HG02623 (cell line): ENCODE results near the gene SS18L1.
"Not testable (repeated sequence)": the region's sequence is repeated elsewhere in the genome, so short reads cannot be mapped to it uniquely, and the experiment has no call there.

Experiments
- ATAC-seq: cut with Tn5 transposase; IDR thresholded peaks from one replicate; pipeline ENCODE4 v1.9.1; 2021; ENCODE audit warnings: moderate library complexity; ENCODE audit not compliant: unreplicated experiment

Gene SS18L1, protein sequence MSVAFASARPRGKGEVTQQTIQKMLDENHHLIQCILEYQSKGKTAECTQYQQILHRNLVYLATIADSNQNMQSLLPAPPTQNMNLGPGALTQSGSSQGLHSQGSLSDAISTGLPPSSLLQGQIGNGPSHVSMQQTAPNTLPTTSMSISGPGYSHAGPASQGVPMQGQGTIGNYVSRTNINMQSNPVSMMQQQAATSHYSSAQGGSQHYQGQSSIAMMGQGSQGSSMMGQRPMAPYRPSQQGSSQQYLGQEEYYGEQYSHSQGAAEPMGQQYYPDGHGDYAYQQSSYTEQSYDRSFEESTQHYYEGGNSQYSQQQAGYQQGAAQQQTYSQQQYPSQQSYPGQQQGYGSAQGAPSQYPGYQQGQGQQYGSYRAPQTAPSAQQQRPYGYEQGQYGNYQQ

DNA sequence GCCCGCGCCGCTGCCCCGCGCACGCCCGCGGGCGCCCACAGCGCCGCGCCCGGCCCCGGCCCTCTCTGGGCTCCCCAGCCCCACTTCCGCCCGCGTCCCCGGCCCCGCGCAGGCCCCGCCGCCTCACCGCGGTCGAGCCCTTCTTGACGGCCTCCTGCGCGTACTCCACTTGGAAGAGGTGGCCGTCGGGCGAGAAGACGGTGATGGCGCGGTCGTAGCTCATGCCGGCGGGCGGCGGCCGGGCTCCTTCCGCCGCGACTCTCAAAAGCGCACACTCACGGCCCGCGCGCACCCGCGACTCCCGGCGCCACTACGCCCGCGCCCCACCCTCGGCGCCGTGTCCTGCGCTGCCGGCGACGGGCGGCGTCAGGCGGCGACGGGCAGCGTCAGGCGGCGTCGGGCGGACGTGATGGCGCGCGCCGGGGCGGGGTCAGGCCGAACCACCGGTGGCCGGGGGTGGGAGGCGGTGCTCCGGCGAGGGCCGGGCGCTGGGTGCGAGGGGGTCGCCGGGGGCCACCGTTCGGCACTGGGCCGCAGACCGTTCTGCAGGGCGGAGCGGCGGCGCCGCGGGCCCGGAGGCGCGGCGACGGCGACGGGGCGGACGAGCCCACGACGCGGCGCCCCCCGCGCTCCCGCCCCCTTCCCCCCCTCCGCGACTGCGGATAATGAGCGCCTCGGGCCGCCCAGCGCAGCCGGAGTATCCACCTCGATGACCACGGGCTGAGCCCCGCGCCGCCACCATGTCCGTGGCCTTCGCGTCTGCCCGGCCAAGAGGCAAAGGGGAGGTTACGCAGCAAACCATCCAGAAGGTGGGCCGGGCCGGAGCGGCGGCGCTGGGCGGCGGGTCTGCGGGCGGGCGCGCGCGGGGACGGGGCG, at the start of gene SS18L1, which contains the start of gene PSMA7:
TSS of gene SS18L1 (plus strand) at position 689 of the 876 bp plus-strand sequence. CDS start at position 741, 52 bp downstream.
TSS of gene PSMA7 (minus strand) at position 314 of the 876 bp plus-strand sequence. CDS start at position 223, 91 bp downstream.
- ATAC-seq: peak; percentile 68

DNA sequence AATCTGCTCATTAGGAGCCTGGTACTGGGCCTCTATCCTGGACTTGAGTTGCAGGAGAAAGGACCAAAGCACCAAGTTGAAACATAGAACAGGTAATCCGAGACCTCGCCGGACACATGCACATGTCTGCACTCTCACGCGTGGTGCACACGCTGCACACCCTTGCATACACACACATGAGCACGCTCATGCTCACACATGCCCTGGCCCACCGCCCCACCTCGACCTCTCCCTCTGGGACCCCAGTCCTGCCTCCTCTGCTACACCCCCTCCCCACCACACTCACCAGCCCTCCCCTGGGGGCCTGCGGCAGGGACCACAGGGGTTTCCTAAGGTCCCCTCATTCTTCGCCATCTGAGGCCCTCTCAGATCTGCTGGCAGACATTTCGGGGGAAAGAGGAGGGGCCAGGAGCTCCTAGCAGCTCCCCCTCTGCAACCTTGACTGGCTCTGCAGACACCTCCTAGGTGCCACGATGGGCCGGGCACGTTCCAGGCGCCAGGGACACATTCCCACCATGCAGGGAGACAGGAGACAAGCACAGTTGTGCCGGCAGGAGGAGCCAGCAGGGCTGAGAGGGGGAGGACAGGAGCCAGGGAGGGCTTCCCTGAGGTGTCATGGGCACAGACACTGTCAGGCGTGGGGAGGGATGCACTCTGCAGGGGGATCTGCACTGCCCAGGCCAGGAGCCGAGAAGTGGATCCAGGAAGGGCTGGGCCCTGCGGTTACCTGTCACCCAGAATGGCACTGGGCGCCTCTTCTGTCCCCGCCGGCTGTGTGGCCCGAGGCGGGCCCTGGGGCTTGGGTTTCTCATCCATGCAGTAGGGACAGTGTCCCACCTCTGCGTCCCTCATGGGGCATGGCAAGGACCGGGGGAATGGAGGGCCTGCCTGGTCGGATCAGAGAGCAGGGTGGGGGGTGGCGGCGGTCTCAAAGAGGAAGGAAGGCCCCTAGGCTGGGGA, 46.9 kb upstream of the SS18L1 start:
- ATAC-seq: no peak

DNA sequence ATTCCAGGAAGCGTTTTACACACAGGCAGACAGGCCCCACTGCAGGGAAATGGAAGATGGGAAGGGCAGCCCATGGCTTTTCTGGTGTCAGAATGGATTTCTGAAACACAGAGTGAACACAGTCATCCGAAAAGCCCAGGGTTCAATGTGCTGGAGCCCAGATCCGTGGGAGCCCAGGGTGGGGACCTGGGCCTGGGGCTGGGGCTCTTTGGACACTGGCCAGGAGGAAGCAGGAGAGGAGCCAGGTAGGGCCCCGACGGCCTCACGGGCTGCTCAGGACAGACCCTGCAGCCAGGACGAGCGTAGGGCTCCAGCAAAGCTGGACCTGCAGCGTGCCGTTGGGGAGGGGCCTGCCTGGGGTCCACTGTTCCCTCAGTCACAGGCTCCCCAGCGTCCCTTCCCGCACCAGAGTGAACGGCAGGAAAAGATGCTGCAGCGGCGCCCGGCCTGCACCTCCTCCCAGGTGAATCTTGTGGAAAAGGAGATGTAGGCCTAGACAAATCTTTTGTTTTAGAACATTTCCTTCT, 45.6 kb upstream of the SS18L1 start:
- ATAC-seq: no peak

GRCh38 chr20:62101078-62101477, 42.5 kb upstream of the SS18L1 start:
- ATAC-seq: no peak

DNA sequence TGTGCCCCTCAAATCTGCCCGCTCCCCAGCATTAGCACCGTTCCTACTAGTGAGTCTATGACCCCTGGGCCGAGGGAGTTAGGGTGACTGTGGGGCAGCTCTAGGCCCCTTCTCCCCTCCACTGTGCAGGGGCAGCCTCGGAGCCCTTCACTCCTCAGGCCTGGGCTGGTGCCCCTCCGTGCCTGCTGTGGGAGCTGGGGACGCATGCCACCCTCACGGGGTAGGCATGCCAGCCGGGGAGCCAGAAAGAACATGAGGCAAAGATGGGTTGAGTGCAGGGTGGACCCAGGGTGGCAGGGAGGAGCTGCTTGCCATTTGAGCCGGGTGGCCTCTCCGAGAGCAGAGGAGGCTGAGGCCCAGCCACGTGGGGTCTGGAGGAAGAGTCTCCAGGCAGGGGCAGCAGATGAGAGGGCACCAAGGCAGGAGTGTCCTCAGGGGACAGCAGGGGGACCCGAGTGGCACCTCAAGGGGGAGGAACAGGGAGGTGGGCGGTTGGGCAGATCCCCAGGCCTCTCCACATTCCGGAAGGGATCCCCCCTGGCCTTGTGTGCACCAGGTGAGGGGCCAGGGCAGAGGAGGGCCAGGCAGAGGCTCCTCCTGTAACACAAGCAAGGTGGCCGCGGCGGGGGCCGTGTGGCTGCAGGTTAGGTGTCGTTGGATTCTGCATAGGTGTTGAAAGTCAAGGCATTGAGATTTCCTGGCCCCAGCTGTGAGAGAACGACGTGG, 39.9 kb upstream of the SS18L1 start:
- no peak for ATAC-seq

DNA sequence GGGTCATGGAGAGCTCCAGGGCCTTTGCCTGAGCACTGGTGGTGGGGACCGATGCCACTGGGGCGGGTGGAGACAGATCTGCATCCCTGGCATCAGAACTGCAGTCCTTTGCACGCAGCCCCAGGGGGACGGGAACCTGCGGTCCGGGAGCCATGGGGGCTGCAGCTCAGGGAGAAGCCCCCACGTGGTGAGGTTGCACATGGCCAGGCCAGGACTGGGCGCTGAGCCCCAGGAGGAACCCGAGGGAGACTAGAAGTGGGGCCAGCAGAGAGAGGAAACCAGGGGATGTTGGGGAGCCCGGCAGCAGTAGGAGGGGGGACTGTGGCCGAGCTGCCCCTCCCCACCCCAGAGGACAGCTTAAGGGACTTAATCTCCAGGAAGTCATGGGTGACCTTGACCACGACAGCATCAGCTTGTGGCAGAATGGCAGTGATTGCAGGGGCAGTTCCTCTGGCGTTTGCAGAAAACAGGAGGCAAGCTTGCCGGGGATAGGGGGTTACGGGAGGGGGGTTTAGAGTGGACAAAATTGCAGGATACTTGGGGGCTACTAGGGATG, 39.3 kb upstream of the SS18L1 start:
- ATAC-seq: no peak

DNA sequence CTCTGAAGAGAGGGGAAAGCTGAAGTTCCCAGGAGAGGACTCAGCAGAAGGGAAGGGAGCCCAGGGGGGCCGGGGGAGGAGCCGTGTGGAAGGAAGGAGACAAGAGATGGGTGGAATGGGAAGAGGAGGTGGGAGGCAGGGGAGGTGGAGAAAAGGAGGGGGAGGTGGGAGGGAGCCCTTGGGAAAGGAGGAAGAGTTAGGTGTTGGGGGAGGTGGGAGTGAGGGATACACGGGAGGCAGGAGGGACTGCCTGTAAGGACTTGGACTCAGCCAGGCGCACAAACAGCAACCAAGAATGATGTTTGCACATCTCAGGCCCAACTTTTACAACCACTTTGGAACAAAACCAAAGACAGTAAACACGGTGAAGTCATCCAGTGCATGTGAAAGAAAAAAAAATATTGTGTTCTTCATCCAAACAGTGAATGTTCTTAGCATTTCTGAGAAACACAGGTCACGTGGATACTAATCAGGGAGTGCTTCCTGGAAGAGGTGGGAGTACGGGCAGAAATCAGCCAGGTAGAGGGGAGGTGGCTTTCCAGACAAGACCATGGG, 38.7 kb upstream of the SS18L1 start:
- no peak for ATAC-seq

- no peak for ATAC-seq
Measured at GRCh38 chr20:62105592-62105991, 38.0 kb upstream of the SS18L1 start.

DNA sequence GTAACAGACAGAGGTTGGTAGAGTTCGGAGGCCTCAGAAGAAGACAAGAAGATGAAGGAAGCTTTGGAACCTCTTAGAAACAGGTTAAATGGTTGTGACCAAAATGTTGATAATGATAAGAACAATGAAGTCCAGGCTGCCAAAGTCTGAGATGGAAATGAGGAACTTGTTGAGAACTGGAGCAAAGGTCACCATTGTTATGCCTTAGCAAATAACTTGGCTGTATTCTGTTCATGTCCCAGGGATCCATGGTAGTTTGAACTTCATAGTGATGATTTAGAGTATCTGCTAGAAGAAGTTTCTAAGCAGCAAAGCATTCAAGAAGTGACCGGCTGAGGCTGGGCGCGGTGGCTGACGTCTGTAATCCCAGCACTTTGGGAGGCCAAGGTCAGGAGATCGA, 32.4 kb upstream of the SS18L1 start:
- no peak for ATAC-seq

- no peak for ATAC-seq
Measured at GRCh38 chr20:62112368-62112767, 31.2 kb upstream of the SS18L1 start.

DNA sequence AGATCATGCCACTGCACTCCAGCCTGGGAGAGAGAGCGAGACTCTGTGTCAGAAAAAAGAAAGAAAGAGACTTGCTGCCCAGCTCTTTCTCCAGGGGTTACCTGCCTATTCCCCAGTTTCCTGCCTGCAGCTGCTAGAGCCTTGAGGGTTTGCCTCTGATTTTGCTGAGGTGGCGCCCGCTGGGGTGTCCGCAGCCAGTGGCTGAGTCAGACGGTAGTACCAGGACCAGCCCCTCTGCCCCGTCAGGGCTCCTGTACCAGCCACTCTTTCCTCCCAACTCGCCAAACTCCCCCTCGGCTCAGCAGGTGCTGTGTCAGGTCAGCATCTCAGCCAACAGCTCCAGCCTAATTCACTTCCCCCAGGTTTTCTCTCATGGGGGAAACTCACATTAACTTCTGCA, 28.7 kb upstream of the SS18L1 start:
- ATAC-seq: no peak

DNA sequence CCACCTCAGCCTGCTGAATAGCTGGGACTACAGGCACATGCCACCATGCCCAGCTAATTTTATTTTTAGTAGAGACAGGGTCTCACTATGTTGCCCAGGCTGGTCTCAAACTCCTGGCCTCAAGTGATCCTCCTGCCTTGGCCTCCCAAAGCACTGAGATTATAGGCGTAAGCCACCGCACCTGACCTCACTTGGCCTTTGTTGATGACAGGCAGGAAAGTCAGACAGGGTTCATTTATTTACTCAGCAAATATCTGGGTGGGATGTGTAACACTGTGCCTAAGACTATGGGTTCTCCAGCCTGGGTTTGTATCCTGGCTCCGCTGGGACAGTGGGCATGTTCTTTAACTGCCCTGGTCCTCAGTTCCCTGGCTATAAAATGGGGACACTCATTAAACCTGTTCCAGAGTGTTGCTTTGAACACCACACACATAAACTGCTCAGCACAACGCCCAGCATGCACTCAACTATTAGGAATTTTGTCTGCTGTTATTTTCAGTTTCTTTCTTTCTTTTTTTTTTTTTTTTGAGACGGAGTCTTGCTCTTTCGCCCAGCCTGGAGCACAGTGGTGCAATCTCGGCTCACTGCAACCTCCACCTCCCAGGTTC, 27.7 kb upstream of the SS18L1 start:
- ATAC-seq: not testable (repeated sequence)

GRCh38 chr20:62116558-62117361, 26.8 kb upstream of the SS18L1 start:
- ATAC-seq: no peak

- ATAC-seq: no peak
Measured at GRCh38 chr20:62117362-62117646, 26.3 kb upstream of the SS18L1 start.

- ATAC-seq: no peak
Measured at GRCh38 chr20:62117658-62118057, 25.9 kb upstream of the SS18L1 start.

- ATAC-seq: no peak
Measured at GRCh38 chr20:62118113-62119043, 25.2 kb upstream of the SS18L1 start.

DNA sequence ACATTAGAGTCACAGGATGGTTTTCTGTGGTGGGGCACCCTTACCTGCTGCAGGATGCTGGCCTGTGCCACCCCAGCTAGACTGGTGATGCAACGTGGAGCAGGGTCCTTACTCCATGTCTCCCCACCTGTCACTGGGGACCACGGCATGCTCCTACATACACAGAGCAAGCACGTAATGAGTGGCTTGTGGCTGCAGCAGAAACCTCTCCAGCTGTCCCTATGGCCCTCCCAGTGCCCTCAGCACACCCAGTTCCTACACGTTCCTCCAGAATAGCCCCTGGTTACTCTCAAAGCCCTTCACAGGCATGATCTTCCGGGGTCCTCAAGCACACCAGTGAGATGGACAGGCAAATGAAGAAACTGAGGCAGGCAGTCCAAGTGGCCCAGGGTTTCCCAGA, 24.5 kb upstream of the SS18L1 start:
- ATAC-seq: no peak
